Stimulated activated CD8-positive, alpha-beta memory T cell treated with anti-CD3 and anti-CD28 coated beads, Interleukin-4, amount 100 ng/mL, for 1 hour (primary cell): ENCODE data around the gene ITM2B.
"Not testable (repeated sequence)": the region's sequence is repeated elsewhere in the genome, so short reads cannot be mapped to it uniquely, and the experiment has no call there.

Experiments
- DNase-seq, 2 donors: peaks; one replicate each; pipeline ENCODE4 v3.0.0-alpha.2; 2020; ENCODE audit warnings: low read depth in 2 of 2, low spot score in 1 of 2

The ITM2B gene

DNA sequence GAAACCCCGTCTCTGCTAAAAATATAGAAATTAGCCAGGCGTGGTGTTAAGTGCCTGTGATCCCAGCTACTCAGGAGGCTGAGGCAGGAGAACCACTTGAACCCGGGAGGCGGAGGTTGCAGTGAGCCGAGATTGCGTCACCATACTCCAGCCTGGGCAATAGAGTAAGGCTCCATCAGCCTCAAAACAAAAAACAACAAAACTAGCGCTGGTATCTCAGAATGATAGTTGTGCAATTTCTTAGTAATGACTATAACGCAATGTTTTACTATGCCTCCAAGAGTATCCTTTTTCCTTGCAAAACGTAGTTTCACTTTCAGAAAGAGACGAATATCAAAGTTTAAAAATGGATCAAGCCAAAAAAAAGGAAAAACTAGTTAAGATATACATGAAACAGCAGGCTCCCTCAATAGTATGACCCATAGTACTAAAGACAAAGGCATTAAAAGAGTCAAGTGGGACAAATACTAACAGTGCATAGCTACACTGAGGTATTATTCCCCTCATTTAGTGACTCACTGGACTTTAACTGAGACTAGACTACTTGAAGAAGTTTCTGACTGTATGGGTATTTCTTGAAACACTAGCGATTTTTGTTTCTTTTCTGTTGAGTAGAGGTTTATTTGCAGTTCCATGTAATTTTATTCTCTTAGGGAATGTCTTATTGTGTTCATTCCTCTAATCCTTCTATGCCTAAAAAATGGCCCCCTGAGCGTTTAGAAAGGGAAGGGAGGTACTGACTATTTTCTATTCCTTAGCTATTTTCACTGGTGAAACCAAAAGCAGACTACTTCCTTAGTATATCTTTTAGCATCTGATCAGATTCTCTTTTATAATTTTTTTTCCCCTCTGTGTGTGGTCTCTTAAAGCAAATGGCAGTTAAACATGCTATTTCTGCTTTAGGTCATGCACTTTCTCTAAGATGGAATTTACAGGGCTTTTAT, 10.4 kb upstream of the ITM2B start:
- no peak for DNase-seq

GRCh38 chr13:48224701-48225100, 8.3 kb upstream of the ITM2B start:
- no peak for DNase-seq

GRCh38 chr13:48230541-48230940, 2.5 kb upstream of the ITM2B start:
- DNase-seq = no peak

DNA sequence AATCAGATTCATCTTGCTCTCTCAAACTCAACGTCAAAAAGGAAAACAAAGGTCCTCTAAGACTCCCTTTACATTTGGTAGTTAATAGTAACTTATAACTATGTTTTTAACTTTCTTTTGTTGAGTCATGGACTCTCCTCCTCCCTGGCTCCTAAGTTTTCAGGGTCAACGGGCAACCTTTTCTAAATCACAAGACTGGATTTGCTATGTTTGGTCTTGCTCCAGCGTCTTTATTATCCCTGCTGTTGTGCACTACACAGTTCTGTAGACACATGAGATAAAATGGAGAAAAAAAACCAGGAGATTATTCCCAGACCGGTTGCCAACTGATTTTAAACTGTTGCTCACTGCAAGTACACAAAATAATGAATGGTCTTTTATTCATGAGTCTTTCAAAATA, 1.9 kb upstream of the ITM2B start:
- DNase-seq = no peak

GRCh38 chr13:48231933-48232332, 1.1 kb upstream of the ITM2B start:
- DNase-seq = no peak

GRCh38 chr13:48232420-48233045, 473 bp upstream of the ITM2B start:
- DNase-seq = no peak

- DNase-seq = no peak
Observed at GRCh38 chr13:48233889-48234488, 983 bp downstream of the ITM2B start.

GRCh38 chr13:48234566-48235340, 1.7 kb downstream of the ITM2B start:
- no peak for DNase-seq

DNA sequence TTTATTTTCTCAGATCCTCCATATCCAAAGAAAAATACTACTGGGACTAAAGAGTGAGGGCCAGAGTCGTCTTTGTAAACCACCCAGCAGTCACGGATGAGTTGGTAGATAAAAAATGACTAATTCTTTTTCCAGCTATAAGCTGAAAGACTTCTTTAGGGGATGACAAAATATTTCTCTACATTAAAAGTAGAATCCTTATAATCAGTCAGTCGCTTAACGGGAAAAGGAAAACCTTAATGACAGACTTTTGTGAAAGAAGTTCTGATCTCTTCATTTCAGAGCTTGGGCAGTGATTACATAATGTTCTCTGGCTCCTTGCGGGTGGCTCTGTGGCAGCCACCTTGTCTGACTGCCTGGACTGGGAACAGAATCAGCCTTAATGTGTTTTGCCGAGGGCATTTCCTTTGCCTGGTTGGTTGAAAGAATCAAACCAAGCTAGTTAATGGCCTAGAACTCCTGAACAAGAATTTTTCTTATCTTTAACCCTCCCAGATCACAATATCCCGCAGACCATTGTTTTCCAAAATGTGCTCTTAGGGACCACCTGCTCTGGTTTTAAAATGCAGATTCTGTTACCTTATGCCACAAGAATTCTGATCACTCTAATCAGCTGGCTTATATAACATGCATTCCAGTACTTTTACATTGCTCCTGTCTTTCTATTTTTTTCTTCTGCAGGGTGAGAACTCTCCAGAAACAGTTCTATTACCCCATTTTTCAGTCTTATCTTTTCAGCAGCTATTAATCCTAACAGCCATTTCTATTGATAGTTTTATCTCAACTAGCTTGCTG, 2.5 kb downstream of the ITM2B start:
- no peak for DNase-seq

DNA sequence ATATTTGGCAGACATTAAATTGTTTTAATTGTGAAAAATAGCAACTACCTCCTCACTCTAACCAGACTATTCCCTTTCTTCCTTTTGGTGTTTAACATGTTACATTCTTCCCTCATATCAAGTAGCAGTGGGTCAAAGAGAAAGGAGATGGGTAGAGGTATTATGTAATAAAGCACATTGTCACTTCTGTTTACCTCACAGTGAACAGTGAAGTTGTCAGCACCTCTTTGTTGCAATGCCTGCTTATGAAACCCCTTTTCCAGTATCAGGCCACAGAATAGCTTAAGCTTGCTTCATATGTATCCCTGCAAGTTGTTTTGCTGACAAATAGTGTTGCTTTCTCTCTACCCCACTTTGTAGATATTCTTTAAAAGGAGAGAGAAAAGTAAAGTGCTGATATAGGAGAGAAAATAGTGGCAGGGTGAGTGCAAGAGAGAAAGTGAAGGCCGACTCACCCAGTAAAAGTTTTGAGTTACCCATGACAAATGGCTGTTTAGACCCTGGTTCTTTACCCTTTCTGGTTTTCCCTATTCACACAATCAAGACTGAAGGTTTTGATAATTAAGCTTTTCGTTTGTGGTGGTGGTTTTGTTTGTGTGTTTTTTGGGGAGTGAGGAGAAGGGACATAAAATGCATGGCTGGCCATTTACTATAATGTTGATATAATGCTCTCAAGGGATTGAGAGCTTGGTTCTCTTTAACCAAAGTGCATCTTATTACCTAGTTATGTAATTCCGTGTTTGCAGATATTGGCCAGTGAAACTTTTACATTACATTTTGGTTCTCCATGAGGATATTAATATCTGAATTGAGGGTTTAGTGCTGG, 3.7 kb downstream of the ITM2B start:
- no peak for DNase-seq

- not testable (repeated sequence) for DNase-seq
Observed at GRCh38 chr13:48239369-48239768, 6.4 kb downstream of the ITM2B start.

GRCh38 chr13:48241651-48242050, 8.6 kb downstream of the ITM2B start:
- DNase-seq = no peak

DNA sequence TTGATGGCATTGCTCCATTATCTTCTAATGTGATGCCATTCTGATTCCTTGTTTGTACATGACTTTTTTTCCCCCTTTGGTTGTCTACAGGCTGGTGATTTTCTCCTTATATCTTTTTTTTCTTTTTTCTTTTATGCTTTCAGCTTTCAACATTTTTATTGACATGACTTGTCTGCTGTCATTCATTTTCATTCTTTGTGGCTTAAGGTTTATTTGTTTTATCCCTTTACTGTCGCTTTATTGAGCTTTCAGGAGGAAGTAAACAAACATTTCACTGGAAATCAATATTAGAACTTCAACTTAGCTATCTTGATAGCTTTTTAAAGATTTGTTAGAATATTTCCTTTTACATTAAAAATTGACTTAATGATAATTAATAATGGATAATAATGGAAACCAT, 9.7 kb downstream of the ITM2B start:
- DNase-seq = no peak

GRCh38 chr13:48244159-48244558, 11.2 kb downstream of the ITM2B start:
- no peak for DNase-seq

GRCh38 chr13:48246102-48246501, 13.1 kb downstream of the ITM2B start:
- no peak for DNase-seq

DNA sequence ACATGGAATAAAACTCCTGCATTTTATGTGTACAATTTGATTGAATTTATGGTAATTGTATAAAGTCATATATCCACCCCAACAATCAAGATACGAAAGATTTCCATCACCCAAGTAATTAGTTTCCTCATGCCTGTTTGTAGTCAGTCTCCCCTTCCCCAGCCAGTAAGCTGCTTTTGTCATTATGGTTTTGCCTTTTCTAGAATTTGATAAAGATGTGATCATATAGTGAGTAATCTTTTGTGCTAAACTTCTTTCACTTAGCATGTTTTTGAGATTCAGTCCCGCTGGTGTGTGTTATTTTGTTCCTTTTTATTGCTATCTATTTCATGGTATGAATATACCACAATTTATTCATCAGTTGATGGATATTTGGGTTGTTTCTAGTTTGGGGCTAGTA, 16.0 kb downstream of the ITM2B start:
- no peak for DNase-seq

- no peak for DNase-seq
Observed at GRCh38 chr13:48251611-48252081, 18.6 kb downstream of the ITM2B start.

GRCh38 chr13:48252176-48252575, 19.2 kb downstream of the ITM2B start:
- no peak for DNase-seq

DNA sequence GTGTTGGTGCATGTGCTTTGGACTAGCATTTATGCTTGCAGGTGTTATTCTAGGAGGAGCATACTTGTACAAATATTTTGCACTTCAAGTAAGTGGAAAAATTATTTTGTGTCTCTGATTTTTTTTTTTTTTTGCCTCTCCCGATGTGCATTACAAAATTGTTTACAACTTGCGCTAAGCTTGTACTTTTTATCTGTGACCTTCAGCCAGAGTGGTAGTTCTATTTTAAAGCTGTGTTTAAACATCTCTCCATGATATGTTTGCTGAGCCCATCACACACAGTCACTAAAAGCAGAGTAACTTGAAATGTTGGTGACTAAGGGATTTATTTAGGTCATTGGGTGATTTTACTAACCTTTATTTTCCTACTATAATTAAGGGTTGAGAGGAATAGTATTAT, 20.8 kb downstream of the ITM2B start:
- no peak for DNase-seq

DNA sequence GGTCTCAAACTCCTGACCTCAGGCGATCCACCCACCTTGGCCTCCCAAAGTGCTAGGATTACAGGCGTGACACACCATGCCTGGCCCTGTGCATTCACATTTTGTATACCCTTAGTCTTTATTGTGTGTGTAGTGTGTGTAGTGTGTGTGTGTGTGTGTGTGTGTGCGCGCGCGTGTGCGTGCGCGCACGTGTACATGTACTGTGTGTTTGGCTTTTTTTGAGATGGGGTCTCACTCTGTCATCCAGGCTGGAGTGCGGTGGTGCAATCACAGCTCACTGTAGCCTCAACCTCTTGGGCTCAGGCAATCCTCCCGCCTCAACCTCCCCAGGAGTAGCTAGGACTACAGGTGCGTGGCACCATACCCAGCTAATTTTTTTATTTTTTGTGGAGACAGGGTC, 22.1 kb downstream of the ITM2B start:
- DNase-seq = no peak
